HG03469 (cell line): ENCODE results near the gene ZBTB3.
"Not testable (repeated sequence)": the region's sequence is repeated elsewhere in the genome, so short reads cannot be mapped to it uniquely, and the experiment has no call there.

Source experiments
- ATAC-seq: cut with Tn5 transposase; IDR thresholded peaks from one replicate; pipeline ENCODE4 v1.9.1; 2021; ENCODE audit warnings: mild to moderate bottlenecking, moderate library complexity, moderate number of reproducible peaks; ENCODE audit not compliant: unreplicated experiment

The ZBTB3 gene

DNA sequence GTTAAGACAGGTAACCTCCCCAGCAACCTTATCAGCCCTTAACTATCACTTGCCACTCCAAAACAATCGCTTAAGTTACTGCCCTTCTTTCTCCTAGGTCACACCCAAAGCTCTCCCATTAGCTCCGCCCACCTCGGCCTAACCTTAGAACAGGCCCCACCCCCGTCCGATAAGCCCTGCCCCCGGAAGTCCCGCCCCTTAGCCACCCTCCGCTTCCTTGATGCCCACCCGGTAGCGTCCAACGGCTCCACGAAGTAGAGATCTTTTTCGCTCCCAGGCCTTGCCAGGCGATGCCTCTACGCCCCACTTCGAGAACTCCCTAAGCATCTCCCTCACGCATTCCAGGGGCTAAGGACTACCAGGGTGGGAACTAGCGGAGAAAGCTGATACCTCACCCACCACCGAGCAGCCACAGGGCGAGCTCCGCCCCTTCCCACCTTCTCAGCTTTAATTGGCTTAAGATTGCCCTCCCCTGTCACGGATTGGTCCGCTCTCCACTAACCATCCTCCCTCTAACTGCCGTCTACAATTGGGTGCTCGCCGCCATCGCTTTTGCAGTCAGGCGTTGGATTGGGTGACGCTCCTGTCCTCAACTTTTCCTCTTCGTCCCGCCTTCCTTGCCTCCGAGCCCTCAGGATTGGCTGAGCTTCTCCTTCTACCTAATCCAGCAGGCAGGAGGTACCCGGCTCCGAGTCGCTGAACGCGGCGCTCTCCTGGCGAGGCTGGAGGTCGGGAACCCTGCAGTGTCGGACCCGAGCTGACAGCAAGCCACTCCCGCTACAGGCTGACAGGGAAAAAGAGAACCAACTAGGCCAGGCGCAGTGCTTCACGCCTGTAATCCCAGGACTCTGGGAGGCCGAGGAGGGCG is at the start of gene ZBTB3:
Gene ZBTB3, minus strand, starts transcription at position 425 of the 868 bp plus-strand sequence. CDS start 496 bp downstream, outside the sequence.
- ATAC-seq: peak; percentile 87

DNA sequence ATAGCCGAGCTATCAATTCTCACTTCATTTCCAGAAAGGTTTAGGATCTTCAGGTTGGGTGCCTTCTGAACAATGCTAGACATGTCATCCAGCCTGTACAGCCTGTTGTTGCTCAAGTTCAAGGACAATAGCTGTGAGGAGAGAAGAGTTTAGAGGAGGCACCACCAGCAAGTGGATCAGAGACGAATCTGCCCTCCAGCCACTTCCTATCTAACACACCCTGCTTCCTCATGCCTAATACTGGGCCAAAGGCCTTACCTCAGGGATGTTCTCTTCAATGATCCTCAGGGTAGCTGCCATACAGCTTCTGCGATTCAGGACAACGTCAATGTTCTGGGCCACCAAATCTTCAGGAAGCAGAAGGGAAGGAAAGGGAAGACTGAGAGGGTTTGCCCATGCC is 47.1 kb upstream of the ZBTB3 start:
- ATAC-seq: no peak

DNA sequence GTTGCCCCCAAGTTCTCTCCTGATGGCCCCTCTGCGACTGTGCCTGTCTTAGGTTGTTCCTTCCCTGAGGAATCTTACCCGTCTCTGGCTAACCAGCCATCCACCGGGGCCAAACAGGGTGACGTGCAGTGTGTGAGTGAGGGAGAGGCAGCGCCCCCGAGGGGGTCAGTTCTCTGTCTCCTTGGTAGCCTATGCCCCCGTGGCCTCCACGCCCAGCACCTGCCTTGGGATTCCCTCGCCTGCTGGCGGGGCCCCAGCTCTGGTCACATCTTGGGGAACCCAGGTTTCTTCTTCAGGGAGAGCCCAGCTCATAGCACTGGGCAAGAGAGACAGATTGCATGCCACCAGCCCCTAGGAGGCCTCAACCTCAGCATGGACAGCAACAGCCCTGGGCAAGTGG is 45.5 kb upstream of the ZBTB3 start:
- no peak for ATAC-seq

DNA sequence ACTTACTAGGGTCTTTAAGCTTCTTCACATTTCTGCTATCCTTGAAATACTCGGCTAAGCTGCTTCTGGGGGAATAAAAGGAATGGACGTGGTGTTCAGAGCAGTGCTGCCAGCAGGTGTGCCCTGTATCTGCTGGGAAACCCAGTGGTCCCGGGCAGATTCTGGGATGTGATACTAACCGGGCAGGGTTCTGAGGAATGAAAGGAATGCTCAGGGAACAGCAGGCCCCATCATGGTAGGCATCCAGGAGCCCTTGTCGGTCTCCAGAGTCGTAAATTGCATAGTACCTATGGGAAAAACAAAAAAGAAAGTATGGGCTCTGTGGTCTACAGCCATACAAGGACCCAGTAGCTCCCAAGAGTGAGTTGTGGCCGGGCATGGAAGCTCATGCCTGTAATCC is 42.3 kb upstream of the ZBTB3 start:
- no peak for ATAC-seq

DNA sequence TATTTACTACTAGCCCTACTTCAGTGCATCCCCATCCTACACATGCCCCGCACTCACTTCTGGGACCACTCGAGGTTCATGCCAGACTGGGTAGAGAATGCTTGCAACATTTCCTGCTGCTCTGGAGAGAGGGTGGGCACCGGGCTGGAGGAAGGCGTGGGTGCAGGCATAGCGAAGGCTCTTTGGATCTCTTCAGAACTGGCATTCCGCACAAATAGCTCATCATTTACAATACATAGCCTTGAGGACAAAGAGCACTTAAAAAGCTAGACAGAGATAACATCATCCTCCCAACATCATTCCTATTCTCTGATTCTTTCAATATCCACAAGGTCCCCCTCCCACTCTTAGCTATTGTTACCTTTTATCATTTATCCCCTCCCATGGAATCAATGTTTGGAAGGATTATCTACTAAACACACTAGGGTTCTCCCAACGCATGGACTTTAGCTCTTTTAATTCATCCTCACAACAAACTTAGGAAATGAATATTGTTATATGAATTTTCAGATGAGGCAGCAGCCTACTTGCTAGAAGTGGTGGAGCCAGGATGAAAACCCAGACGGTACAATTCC is 40.3 kb upstream of the ZBTB3 start:
- ATAC-seq: no peak

DNA sequence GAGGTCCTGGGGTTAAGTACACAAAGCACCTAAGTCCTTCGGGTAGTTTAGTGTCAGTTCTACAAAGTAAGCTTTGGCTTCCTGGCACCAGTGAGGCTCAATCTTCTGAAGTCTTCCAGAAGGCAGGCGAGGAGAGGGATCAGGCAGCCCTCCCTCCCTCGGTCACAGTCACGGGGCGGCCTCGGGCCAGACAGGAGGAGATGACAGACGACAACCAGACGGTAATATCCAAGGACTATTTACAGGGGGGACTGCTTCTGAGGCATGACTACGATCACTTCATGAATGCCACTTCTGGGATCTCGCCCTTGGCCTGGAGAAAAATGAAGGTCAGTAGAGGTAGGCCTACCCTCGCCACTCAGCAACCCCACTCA is 38.2 kb upstream of the ZBTB3 start:
- no peak for ATAC-seq

DNA sequence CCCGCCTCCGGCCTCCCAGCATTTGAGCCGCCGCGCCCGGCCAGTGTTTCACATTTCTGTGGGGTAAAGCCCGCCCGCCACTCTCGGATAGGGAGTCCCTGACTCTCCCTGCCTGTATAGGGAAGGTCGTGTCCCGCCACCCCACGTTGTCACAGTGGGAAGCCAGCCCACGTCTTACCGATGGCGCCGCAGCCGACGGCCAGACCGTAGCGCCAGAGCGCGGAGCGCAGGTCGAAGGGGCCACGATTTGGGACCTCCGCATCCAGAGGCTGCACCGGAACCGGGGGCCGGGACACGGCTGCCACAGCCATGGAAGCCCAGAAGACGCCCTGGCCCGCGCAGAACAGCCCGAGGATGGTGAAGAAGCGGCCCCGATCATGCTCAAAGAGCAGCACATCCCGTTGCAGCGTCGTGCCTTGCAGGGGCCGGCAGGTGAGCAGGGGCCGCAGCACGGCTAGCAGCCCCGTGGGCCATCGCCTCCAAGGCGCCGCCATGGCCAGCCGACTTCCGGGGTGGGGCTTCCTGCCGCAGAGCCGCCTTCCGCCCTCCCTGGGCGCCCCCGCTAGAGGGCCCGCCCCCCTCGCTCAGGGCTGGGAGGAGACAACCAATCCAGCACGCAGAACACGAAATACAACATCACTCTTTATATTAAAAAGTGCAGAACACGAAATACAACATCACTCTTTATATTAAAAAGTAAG is 37.7 kb upstream of the ZBTB3 start, which contains the start of gene TMEM223:
Gene TMEM223, minus strand, starts transcription at position 506 of the 701 bp plus-strand sequence. Its CDS starts 12 bp downstream, at position 494.
- ATAC-seq: no peak

DNA sequence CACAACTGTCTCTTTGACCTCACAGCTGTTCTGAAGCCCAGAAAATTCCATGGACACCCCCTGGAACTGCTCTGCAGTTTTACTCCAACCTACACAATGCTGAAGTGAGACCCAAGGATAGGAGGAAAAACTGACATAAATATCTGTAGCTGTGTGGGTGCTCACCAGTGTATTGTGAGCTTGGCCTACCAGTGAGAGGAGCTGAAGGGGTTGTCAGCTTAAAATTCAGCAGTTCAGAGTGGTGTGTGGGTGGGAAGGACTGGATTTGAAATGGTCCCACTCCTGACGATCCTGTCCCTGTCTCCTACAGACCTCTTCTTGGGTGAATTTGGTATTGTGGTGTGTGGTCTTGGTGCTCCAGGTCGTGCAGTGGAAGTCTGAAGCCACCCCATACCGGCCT is 35.6 kb upstream of the ZBTB3 start:
- ATAC-seq: no peak

DNA sequence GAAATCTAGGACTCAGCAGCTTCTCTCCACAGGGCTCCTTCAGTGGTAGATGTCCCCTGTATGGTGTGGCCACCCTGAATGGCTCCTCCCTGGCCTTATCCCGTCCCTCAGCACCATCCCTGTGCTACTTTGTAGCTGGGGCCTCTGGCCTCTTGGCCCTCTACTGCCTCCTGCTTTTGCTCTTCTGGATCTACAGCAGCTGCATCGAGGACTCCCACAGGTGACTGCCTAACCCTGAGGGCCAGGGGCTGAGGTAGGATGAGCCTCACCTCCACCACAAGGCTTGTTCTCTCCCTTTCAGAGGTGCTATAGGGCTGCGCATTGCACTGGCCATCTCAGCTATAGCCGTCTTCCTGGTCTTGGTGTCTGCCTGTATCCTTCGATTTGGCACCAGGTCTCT is 35.0 kb upstream of the ZBTB3 start:
- ATAC-seq: no peak

DNA sequence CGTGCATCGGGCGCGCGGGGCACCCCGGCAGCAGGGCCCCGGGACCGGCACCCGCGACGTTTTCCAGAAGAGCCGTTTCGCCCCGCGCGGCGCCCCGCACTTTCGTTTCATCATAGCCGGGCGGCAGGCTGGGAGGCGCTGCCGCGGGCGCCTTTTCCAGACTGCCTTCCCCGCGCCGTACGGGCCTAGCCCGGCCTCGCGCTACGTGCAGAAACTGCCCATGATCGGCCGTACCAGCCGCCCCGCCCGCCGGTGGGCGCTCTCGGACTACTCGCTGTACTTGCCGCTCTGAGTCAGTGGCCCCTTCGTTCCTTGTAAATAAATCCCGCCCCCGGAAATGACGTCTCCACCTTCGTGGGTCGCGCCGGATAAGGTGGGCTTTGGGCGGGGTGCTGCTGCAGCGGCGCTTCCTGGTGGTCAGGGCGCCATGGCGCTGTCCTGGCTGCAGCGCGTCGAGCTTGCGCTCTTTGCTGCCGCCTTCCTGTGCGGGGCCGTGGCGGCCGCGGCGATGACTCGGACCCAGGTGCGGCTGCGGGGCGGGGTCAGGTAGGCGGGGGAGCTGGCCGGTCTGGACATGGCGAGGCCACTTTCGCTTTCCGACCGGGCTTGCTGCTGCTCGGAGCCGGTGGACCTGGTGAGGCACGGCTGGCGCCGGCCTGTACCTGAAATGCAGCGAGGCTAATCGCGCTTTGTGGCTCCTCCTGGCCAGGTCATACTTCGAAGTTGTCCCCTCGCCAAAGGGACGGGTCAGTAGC is 33.2 kb upstream of the ZBTB3 start, which contains the start of gene TMEM179B:
Gene TMEM179B, plus strand, starts transcription at position 398 of the 755 bp plus-strand sequence. Its CDS starts 30 bp downstream, at position 428.
- ATAC-seq: peak; percentile 29

DNA sequence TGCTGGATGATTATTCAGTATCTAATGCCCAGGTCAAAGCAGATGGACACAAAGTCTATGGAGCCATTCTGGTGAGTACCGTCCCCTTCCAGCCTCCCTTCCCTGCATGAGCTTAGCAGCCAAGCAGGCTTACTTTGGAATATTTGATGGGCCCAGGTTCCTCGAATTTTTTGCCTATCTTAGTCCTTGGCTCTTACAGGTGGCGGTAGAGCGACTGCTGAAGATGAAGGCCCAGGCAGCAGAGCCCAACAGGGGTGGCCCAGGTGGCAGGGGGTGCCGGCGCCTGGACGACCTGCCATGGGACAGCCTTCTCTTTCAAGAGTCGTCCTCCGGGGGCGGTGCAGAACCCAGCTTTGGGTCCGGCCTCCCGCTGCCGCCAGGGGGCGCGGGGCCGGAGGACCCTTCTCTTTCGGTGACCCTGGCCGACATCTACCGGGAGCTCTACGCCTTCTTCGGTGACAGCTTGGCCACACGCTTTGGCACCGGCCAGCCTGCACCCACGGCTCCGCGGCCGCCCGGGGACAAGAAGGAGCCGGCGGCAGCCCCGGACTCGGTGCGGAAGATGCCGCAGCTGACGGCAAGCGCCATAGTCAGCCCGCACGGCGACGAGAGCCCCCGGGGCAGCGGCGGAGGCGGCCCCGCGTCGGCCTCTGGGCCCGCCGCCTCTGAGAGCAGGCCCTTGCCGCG is 32.5 kb upstream of the ZBTB3 start:
- peak; percentile 37 for ATAC-seq

DNA sequence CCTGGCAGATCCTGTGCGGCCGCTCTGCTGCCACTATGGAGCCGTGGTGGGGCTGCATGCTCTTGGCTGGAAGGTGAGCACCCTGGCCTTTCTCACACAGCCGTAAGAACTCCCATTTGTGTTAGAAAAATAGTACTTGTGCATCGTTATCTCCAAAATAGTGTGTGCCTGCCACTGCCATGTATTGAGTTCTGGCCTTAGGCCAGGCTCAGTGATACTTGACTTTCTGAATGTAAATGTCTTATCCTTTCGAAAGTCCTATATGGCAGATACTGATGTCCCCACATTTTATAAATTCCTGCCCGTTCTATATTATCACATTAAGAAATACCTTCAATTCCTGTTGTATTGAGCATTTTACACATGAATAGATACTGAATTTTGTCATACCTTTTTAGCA is 28.8 kb upstream of the ZBTB3 start:
- ATAC-seq: no peak

DNA sequence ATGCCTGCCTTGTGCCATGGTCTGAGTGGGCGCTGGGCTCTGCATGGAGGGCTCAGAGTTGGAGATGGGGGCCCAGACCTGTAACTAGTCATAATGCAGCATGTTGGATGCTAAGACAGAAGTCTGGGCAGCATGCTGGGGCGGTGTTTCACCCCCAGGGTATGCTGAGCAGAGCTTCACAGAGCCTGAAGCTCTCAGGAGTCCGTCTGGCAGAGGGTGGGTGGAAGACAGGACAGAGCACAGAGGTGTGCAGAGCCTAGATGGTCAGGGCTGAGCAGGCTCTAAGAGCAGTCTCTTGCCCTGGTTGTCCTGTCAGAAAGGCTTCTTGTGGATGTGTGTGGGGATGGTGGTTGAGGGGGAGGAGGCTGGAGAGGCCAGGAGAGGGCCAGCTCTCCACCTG is 24.5 kb upstream of the ZBTB3 start:
- ATAC-seq: no peak

DNA sequence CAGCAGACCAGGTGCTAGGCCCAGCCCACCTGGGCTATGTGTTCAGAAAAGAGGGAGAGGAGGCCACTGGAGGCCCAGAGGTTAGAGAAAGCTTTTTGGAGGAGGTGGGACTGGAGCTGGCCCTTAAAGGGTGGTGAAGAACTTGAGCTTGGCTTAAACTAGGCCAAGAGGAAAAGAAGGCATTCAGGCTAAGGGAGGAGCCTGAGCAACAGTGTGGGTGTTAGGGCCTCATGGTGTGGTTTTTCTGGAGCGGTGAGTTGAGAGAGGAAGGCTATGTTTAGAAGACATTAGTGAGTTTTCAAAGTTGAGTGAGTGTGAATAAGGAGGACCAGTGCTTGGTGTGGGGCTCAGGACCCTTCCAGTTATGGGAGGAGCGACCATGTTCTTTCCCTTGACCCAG is 23.4 kb upstream of the ZBTB3 start:
- no peak for ATAC-seq

DNA sequence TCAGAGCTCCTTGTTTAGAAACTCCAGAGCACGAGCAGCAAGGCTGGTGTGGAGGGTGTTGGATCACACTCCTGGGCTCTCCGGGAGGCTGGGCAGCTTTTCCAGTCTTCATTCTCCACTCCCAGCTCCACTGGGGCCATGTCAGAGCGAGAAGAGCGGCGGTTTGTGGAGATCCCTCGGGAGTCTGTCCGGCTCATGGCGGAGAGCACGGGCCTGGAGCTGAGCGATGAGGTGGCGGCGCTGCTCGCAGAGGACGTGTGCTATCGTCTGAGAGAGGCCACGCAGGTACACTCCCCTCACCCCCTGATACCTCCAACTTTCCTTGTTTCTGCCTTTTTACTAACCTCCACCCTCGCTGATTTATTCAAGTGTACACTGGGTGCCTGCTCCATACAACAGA is 21.7 kb upstream of the ZBTB3 start:
- no peak for ATAC-seq

DNA sequence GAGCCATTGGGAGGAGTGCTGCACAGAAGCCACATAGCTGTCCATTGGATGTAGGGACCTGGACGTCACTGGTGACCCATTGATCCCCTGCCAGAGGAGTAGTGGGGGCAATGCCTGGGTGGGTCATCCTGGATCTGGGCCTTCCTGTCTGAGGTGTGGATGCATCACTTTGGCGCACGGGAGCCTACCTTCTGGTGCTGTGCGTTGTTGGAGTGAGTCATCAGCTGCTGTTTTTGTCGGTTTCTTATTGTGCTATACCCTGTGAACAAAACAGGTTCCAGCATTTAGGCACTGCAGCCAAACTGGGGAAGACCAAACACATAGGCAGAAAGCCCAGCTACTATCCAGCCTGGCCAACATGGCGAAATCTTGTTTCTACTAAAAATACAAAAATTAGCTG is 20.4 kb upstream of the ZBTB3 start:
- no peak for ATAC-seq

DNA sequence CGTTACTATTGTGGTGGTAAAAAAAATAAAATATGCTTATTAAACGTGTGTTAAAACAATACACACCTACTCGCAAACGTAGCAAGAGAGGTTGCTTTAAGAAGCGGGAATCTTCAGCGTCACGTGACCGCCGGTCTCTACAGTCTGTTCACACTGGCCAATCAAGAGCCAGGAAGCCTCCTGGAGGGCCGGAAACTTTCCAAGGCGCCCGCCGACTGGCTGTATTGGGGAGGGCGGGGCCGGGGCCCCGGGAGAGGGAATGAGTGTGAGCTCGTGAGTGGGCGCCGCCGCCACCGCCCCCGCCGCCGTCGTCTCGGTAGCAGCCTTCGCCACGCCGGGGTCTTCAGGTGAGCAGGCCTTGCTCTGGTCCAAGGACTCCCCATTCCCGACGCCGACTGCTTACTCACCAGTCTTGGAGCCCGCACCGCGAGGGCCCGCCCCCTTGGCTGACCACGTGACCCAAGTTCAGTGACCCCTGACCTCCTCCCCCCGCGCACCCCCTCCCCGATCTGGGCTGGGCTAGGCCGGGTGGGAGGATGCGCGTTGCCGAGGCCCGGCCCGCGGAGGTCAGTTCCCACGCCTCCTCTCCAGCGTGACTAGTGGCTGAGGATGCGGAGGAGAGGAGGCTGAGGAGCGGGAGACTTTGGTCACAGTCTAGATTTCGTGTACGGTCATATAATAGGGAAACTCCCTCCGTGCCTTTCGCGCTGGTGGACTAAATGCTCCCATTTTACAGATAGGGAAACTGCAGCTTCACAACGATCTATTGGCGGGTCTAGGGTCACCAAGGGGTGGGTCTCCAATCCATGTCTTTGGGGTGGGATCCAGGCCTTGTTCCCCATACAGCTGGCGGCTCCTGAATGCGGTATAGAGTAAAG is 17.4 kb upstream of the ZBTB3 start, which contains the start of gene TAF6L:
Gene TAF6L, plus strand, starts transcription at position 253 of the 878 bp plus-strand sequence. CDS start 4,388 bp downstream, outside the sequence.
- peak; percentile 54 for ATAC-seq

DNA sequence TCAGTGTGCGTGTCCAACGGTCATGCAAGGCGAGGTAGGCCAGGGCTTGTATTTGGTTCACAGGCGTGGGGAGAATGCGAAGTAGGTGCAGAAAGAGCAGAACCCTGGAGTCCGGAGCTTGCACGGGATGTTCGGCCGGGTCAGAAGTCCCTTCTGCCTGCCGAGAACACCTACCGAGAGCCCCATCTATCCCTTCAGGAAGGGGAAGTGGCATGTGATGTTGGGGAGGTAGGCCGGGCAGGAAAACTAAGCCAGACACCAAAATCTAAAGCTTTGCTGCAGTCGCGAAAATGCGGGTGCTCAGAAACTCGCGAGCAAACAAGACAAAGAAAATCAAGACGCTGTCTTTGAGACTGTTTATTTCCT is 16.8 kb upstream of the ZBTB3 start:
- no peak for ATAC-seq

DNA sequence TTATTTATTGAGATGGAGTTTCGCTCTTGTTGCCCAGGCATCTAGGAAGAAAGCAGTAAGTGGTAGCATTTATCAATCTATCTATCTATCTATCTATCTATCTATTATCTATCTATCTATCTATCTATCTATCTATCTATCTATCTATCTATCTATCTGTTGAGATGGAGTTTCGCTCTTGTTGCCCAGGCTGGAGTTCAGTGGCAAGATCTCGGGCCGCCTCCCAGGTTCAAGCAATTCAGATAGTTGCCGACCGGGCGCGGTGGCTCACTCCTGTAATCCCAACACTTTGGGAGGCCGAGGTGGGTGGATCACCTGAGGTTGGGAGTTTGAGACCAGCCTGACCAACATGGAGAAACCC is 6.9 kb upstream of the ZBTB3 start:
- ATAC-seq: not testable (repeated sequence)
